K562 treated with DMSO at 1 percent for 24 hours (cell line): Measurements from ENCODE around the gene SLC7A11. TPM values are rescaled to one million over a fixed set of nuclear protein-coding genes. Genes with fewer than 3 reads are reported as not detected.

Source experiments
- total RNA-seq: library from RNA; unstranded; fragments of 300-600 nt; gene quantifications from 2 replicates; pipeline ENCODE4 v1.2.3, GENCODE V29; 2022; ENCODE audit warnings: low read depth; ENCODE audit not compliant: insufficient read depth

SLC7A11 gene
- total RNA-seq: 10.8 and 16.2 TPM in 2 replicates

DNA sequence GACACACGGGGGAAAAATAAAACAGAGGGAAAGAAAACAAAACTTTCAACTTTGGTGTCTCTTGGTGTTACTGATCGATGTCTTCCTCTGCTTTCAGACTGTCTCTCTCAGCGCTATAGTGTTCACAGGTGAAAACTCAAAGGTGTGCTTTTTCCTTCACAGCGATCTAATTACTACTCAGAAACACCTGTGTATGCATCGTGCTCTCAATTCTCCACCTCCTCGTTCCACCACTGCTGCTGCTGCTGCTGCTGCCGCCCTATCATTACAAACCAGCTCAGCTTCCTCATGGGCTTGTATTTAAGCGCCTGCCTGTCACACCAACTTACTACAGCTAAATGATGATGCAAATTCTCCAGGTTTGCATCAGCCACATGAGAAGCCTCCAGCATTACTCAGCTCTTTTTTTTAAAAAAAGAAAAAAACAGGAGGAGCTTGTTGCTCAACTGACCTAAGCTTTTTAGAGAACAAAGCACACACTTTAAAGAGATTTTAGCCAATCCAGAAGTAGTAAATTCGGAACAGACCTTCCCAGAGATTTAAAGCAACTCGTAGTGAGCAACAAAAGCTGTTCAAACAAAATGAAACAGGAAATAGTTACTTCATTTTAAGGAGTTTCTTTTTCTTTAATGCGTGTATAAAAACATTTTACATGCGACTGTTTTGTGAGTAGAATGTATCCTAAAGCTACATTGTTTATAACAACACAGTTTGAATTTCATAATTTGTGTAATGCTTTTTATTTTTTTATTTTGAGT is at the start of gene SLC7A11:
Gene SLC7A11 (minus strand): TSS at position 274 of the 758 bp plus-strand sequence. CDS start 280 bp downstream, outside the sequence.

